Islet precursor cell (in vitro differentiated cells): ENCODE data around the gene ASB2.

Experiments
- DNase-seq: peaks from one replicate; pipeline ENCODE4 v3.0.0-alpha.2; 2018

The ASB2 gene, protein sequence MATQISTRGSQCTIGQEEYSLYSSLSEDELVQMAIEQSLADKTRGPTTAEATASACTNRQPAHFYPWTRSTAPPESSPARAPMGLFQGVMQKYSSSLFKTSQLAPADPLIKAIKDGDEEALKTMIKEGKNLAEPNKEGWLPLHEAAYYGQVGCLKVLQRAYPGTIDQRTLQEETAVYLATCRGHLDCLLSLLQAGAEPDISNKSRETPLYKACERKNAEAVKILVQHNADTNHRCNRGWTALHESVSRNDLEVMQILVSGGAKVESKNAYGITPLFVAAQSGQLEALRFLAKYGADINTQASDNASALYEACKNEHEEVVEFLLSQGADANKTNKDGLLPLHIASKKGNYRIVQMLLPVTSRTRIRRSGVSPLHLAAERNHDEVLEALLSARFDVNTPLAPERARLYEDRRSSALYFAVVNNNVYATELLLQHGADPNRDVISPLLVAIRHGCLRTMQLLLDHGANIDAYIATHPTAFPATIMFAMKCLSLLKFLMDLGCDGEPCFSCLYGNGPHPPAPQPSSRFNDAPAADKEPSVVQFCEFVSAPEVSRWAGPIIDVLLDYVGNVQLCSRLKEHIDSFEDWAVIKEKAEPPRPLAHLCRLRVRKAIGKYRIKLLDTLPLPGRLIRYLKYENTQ

GRCh38 chr14:93976477-93977057 is at the start of gene ASB2:
Gene ASB2 (minus strand): TSS chr14:93976570. CDS start chr14:93964539, 12,031 bp downstream.
- DNase-seq: no peak

- DNase-seq: no peak
Measured at GRCh38 chr14:94025720-94026119, 49.4 kb upstream of the ASB2 start.

GRCh38 chr14:94024549-94024948 is 48.2 kb upstream of the ASB2 start:
- no peak for DNase-seq

- DNase-seq: no peak
Measured at GRCh38 chr14:94022532-94023411, 46.4 kb upstream of the ASB2 start.

GRCh38 chr14:94021416-94022157 is 45.2 kb upstream of the ASB2 start:
- DNase-seq: no peak

GRCh38 chr14:94021001-94021400 is 44.6 kb upstream of the ASB2 start:
- no peak for DNase-seq

DNA sequence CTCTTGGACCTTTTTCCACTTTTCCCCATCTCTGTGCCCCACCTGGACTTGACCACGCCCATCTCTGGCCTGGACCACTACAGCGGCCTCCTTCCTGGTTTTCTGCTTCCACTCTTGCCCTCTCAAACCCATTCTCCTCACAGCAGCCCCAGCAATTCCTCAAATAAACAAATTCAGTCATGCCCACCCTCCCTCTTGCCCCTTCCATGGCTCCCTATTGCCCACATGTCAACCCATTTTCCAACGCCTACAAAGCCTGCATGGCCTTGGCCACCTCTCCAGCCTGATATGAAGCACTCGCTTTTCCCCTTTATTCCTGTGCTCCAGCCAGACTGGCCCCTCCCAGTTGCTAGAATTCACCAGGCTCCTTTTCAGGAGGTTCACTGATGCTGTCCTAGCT is 43.9 kb upstream of the ASB2 start:
- DNase-seq: no peak

- no peak for DNase-seq
Measured at GRCh38 chr14:94019329-94019728, 43.0 kb upstream of the ASB2 start.

GRCh38 chr14:94018308-94018707 is 41.9 kb upstream of the ASB2 start:
- DNase-seq: no peak

GRCh38 chr14:94016446-94016976 is 40.1 kb upstream of the ASB2 start:
- no peak for DNase-seq

- DNase-seq: no peak
Measured at GRCh38 chr14:94015223-94015622, 38.9 kb upstream of the ASB2 start.

- no peak for DNase-seq
Measured at GRCh38 chr14:94014382-94014781, 38.0 kb upstream of the ASB2 start.

GRCh38 chr14:94011795-94012194 is 35.4 kb upstream of the ASB2 start:
- DNase-seq: no peak

DNA sequence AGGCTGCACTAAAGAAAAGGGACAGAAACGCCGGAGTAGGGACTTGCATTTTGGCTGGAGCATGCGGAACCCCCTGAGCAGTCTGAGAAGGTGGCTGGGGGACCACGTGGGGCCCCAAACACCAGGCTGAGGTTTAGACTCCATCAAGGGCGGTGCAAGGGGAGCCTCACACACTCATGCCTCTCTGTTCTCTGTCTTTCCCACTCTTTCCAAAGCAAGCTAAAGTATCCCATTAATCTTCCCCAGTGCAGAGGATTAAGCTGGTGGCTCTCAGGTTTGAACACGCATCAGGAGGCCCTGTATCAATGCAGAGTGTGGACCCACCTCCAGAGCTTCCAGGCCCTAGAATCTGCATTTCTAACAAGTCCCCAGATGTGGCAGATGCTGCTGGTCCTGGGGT is 34.3 kb upstream of the ASB2 start:
- DNase-seq: no peak

GRCh38 chr14:94009767-94010166 is 33.4 kb upstream of the ASB2 start:
- DNase-seq: no peak

DNA sequence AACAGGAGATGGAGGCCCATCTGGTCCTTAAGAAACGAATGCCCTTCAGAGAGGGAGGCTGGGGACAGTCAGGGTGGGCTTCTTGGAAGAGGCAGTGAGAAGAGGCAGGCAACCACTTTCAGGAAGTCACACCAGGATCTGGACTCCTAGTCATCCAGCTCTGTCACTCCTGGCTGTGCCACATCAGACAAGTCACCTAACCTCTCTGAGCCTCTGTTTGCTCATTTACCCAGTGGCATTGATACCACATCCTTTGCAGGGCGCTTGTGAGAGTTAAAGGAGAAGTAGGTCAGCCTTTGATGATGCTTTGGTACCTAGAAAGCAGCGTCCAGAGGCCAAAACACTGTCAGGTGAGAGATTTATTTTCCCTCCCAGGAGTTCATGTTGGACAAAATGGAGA is 31.9 kb upstream of the ASB2 start:
- no peak for DNase-seq

DNA sequence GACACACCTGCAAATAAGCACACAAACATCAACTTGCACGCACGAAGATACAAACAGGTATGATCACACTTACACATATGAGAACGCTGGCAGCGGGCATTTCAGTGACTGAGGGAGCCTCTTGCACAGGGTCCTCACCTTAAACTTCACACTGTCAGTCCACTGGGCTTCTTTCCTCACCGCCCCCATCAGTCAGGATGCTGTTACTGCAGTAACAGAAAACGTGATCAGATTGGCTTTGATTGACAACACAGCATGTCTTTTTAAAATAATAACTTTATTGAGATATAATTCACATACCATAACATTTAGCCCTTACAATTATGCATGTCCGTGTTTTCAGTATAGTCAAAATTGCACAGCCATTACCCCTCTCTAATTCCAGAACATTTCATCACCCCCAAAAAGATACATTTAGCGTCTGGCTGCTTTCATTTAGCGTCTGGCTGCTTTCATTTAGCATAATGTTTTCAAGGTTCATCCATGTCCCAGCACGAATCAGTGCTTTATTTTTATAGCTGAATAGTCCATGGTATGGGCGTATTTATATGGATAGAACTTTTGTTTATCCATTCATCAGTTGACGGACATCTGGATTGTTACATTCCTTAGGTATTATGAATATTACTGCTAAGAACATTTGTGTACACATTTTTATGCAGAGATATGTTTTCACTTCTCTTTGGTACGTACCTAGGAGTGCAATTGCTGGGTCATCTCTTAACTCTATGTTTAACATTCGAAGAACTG is 29.1 kb upstream of the ASB2 start:
- no peak for DNase-seq

DNA sequence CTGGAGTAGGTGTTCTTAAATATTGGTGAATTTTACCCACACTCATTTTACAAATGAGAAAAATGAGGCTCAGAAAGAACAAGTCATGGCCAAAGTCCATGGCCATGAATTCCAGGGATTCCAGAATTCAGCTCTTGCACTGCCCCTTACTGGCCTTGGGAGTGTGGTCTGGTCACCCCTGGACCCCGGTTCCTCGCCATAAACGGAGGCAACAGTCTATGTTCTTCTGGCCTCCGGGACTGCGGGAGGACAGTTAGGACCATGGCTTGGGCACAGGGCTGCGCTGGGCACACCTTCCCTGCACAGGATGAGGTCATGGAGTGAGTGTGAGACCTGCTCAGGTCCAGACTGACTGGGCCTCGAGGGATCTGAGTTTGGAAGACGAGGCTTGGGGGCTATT is 27.6 kb upstream of the ASB2 start:
- DNase-seq: no peak

DNA sequence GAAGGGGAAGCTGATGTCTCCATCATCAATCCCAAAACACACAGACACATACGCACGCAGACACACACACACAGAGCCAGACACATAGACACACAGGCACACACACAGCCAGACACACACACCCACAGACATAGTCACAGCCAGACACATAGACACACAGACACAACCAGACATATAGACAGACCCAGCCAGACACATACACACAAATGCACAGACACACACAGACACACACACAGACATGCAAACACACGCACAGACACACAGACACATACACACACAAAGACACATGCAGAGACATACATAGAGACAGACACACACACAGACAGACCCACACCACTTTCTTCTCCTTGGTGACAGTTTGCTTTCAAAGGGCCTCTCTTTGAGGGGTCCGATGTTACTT is 27.0 kb upstream of the ASB2 start:
- DNase-seq: no peak

DNA sequence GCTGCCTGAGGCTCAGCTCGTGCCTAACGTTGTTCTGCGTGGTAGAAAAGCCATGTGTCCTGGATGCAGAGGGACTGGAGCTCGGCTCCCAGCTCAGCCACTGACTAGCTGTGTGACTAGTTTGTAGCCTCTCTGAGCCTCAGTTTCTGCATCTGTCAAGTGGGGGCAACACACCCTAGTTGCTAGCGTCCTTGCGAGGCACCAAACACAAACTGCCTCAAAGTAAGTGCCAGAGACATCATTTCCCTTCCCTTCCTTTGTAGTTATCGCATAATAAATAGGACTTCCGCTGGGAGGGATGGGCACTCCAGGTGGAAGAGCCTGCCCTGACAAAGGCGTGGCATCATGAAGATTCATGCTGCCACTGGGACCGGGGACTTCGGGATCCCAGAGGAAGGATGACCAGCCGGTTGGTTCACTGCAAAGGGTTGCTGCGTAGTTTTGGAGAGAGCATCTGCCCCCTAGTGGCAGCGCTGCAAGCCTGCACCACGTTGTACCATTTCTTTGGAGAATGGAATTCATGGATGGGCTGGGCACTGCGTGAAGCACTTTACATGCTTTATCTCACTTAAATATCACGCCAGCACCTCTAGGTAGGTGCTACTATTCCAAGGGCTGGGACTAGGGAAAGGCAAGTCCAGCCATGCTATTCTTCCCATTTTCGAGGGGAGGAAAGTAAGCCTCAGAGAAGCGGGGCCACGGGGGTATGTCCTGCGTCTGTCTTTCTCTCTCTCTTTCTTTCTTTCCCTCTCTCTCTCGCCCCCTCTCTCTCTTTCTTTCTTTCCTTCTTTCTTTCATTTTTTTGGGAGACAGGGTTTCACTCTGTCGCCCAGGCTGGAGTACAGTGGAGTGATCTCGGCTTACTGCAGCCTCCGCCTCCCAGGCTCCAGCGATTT is 25.4 kb upstream of the ASB2 start:
- DNase-seq: peak; percentile 81
